GM11168 (cell line): Measurements from ENCODE around the gene FNTB.

Experiments used
- in situ Hi-C: fragments of 300-500 bp; cut with MboI; formaldehyde crosslinking; loops from one replicate; pipeline ENCODE4 v1.12.0; 2022; ENCODE audit warnings: low sequenced_read_pairs; ENCODE audit not compliant: unreplicated experiment

FNTB gene

DNA sequence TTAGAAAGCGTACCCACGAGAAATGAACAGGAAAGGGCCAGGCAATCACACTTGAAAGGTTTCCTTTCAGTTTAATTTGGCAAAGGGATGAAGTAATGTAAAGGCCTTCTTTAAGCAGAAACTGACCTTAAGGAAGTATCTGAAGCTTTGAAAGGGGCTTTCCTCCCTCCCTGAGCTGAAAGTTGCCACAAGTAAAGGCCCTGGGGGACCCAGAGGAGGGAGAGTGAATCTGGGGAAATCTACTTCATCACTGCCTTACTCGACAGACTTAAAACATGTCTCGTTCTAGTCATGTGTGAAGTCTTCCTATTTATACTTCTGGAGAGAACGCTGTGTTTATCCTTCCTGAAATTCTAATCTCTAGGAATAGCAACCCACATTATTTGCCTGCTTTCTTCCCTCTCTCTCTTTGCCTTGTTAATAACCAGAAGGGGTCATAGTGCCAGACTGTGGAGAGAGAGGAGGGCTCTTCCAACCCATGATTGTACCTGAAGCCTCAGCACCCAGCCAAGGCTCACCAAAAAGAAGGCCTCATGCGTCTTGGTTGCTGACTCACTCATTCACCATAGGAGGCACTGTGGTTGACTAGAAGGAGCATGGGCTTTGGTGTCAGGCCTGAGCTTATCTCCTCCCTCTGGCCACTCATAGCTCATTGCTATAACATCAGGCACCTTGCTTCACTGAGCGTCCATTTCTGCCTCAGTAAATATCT is 33.9 kb upstream of the FNTB start:
- in situ Hi-C loops, result no loop called here

DNA sequence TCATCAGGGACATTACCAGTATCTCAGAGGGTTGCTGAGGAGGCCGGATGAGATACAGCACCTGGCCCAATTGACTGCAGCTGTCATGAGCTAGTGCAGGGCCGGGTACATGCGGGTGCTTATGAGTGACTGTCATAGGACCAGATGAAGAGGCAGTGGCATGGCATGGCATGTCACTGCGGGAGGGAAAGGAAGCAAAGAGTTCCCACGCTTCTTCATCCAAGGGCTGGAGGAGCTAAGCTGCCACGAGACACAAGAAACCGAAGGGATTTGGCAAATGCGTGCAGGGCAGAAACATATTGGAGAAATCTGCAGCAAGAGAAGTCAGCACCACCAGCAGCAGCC is 33.4 kb upstream of the FNTB start:
- in situ Hi-C loops, result no loop called here

GRCh38 chr14:64953661-64954060 is 33.0 kb upstream of the FNTB start:
- in situ Hi-C loops, result no loop called here

DNA sequence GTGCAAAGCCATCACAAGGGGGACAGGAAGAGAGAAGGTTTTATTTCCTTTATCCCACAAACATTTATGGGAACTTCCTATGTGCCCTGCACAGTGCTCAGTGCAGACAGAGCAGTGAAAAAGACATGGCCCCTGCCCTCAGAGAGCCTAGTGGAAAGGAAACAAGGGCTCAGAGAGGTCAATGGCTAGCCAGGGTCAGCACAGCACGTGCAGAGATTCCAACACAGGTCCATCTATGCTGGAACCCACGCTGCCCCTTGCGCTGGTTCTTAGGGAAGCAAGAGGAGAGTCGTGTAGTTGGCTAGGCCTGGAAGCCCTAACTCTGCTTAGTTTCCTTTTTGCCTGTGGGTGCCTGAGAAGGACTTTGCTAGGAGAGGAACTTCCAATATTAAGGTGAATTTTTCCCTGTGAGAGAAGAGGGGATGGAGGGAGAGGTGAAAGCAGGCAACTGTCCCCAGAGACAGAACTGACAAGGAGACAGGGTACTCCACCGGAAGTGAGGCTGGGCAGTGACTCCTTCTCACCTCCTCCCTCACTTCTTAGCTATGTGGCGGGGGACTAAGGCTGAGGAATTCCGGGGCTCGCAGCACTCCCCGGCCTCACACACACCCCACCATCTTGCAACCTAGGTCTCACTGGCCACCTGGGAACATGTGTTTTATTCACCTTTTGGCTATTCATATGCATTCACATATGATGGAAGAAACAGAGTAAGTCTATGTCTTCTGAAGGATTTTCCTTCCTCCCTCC is 32.0 kb upstream of the FNTB start:
- in situ Hi-C loops, result no loop called here

DNA sequence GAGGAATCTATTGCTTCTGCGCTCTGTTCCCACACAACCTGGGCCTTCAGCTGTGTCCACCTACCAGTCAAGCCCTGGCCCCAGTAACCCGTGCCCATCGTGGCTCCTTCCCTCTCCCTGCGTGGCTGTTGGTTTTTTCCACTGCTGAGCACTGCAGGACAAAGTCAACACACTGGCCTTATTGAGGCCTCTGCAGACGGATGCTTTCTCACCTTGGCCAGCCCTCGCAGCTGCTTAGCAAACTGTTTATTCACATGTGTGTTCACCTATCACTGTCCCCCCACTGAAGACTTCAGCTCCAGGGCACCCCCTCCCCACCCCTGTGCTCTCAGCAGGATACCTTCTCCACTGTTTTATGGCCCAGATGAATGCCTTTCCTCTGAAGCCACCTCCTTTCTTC is 31.4 kb upstream of the FNTB start:
- in situ Hi-C loops, result no loop called here

GRCh38 chr14:64956697-64957406 is 29.8 kb upstream of the FNTB start:
- in situ Hi-C loops, result no loop called here

DNA sequence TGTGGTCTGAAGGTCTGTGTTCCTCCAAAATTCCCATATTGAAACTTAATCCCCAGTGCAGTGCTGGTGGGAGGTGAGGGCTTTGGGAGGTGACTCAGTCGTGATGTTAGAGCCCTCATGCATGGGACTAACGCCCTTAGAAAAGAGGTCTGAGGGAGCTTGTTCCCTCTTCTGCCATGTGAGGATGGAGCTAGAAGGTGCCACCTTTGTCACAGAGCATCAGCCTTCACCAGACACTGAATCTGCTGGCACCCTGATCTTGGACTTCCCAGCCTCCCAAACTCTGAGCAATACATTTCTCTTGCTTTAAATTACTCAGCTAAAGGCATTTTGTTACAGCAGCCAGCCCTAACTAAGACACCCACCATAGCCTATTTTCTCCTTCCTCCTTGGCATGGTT is 28.5 kb upstream of the FNTB start:
- in situ Hi-C loops, result no loop called here

DNA sequence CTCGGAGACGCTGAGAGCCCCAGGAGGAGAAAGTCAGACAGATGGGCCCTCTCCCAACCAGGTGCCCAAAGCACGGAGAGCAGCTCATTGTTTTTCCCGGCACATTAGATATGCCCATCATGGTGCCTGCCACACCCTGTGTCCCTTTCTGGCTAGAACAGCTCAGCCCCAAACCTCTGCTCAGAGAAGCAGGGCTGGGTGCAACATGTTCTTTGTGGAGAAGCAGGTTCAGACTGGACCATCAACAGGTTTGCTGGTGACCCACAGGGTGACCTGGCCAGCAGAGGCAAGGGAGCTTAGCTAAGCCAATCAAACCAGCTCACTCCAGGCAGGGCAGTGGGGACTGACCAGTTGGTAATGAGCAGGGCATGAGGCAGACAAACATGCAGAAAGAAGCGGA is 28.0 kb upstream of the FNTB start:
- in situ Hi-C loops, result no loop called here

- in situ Hi-C loops, result no loop called here
These were observed 25.9 kb upstream of the FNTB start for GRCh38 chr14:64960762-64961276.

GRCh38 chr14:64963611-64964010 is 23.1 kb upstream of the FNTB start:
- in situ Hi-C loops, result no loop called here

DNA sequence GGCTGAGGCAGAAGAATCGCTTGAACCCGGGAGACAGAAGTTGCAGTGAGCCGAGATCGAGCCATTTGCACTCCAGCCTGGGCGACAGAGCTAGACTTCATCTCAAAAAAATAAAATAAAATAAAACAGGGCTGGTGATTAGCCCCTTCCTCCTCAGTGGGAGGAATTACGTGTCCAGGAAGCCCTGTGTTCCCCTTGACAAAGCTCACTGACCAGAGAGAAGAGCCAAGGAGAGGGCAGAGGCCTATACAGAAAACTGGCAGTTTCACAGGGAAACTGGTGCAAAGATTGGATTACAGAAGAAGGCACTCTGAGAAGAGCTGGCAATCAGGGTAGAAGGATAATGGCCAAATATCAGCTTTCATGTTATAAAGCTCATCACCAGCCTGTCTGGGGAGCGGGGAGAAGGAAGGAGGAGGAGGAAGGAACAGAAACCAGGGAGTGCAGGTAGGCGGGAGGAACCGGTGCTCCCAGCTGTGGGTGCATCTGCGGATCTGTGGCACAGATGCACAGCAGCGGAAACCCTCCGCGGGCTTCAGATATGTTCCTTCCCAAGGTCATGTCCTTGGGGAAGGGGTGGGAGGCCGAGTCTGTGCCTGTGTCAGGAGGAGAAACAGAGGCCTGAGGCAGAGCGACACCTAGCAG is 21.2 kb upstream of the FNTB start:
- in situ Hi-C loops, result no loop called here

- in situ Hi-C loops, result no loop called here
These were observed 19.7 kb upstream of the FNTB start for GRCh38 chr14:64966976-64967375.

- in situ Hi-C loops, result no loop called here
These were observed 18.5 kb upstream of the FNTB start for GRCh38 chr14:64968167-64968566.

DNA sequence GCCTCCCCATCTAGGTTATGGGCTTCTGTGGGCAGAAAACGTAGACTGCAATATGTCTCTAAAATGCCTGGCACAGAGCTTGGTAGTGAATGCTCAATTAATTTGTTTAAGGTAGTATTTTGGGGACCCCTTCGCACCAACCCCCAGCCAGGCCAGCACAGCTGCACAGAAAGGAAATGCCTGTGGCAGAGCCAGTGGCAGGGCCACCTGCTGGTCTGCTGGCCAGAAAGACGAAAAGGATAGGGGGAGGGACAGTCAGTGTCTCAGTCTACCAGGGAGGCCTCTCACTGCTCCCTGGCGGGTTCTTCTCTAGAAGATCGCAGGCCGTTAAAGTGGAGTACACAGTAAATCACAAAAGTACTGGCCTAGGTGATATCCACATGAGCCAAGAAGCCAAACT is 18.0 kb upstream of the FNTB start:
- in situ Hi-C loops, result no loop called here

- in situ Hi-C loops, result loop anchor here (10.0 kb wide), 1 partner anchor 145 kb away; no protein-coding TSS in a partner anchor
These were observed 16.7 kb upstream of the FNTB start for GRCh38 chr14:64970041-64970440.

GRCh38 chr14:64970776-64971477 is 15.8 kb upstream of the FNTB start:
- in situ Hi-C loops, result loop anchor here (10.0 kb wide), 1 partner anchor 146 kb away; no protein-coding TSS in a partner anchor

GRCh38 chr14:64971491-64971942 is 15.2 kb upstream of the FNTB start:
- in situ Hi-C loops, result loop anchor here (10.0 kb wide), 1 partner anchor 147 kb away; no protein-coding TSS in a partner anchor

DNA sequence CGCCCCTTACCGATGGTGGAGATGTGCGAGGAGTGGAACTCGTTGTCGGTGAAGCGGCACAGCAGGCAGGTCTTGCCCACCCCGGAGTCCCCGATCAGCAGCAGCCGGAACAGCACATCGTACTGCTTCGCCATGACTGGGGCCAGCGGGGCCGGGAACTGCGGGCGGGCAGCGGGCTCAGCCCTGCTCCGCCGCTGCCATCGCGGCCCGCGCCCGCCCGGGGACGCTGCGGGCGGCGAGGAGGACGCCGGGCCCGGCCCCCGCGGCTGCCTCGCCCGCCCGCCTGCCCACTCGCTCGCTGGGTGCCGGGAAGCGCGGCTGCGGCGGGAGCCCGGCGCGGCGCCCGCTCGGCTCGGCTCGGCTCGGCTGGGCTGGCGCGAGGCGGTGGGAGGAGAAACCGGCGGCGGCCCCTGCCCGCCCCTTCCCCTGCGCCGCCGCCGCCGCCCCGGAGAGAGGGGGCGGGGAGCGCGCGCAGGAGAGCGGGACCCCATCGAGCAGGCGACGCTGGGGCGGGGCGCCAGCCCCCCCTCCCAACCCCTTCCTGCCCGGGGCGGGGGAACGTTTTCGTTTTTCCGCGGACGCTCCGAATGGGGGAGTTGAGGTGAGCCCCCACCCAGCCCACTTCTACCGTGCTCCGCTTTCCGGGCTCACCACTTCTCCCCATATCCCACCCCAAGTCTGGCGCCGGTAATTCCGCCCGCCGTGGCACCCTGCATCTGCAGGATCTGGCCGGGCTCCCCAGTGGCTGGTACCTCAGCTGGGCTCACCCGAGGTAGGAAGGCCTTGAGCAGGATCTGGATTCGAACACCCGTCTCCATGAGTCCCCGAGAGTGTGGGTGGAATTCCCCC is 14.5 kb upstream of the FNTB start, which contains the start of gene RAB15:
Gene RAB15 (minus strand): TSS at position 394 of the 849 bp plus-strand sequence. CDS start 260 bp downstream, at position 134.
- in situ Hi-C loops, result loop anchor here (10.0 kb wide), 1 partner anchor 147 kb away; no protein-coding TSS in a partner anchor

DNA sequence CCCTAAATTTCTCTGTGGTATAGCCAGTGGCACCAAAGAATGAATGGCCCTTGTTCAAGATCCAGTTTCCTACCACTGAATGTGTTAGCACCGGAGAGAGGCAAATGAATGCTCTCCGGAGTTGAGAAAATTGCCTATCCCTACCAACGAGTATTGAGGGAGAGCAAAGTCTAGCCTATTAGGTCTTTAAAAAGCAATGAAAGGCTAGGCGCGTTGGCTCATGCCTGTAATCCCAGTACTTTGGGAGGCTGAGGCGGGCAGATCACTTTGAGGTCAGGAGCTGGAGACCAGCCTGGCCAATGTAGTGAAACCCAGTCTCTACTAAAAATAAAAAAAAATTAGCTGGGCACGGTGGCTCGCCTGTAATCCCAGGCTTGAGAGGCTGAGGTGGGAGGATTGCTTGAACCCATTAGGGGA is 13.7 kb upstream of the FNTB start:
- in situ Hi-C loops, result loop anchor here (10.0 kb wide), 1 partner anchor 148 kb away; no protein-coding TSS in a partner anchor
